MM.1S (cell line): Measurements from ENCODE around the gene PYM1.

Experiments used
- DNase-seq: peaks from one replicate; pipeline ENCODE4 v3.0.0-alpha.2; 2015
- H2AFZ ChIP-seq: fragments of 300-600 bp; sonication (generic); 2 replicates; pipeline ENCODE4 v1.6.0; 2016; ENCODE audit warnings: antibody characterized with exemption, low read length
- H3F3A ChIP-seq: fragments of 300-600 bp; sonication (generic); 2 replicates; pipeline ENCODE4 v1.6.1; 2016; ENCODE audit warnings: mild to moderate bottlenecking, antibody characterized with exemption, low read length, moderate library complexity, mixed read lengths; ENCODE audit not compliant: insufficient read depth
- H3K27ac ChIP-seq: fragments of 300-600 bp; sonication (generic); 2 replicates; pipeline ENCODE4 v1.5.1; 2016; ENCODE audit warnings: mild to moderate bottlenecking, low read length
- H3K27me3 ChIP-seq: fragments of 300-600 bp; sonication (generic); replicated peaks from 2 replicates; pipeline ENCODE4 v1.6.0; 2016; ENCODE audit warnings: low read length; ENCODE audit not compliant: insufficient read depth
- H3K36me3 ChIP-seq: fragments of 300-600 bp; sonication (generic); replicated peaks from 2 replicates; pipeline ENCODE4 v1.6.1; 2016; ENCODE audit warnings: mild to moderate bottlenecking, low read length, mixed read lengths; ENCODE audit not compliant: insufficient read depth
- H3K4me1 ChIP-seq: fragments of 300-600 bp; sonication (generic); 2 replicates; pipeline ENCODE4 v1.6.1; 2016; ENCODE audit warnings: low read length, mixed read lengths
- H3K4me2 ChIP-seq: fragments of 300-600 bp; sonication (generic); 2 replicates; pipeline ENCODE4 v1.6.0; 2016; ENCODE audit warnings: low read depth, low read length
- H3K4me3 ChIP-seq: fragments of 300-600 bp; sonication (generic); 2 replicates; pipeline ENCODE4 v1.5.1; 2016; ENCODE audit warnings: low read length, mixed read lengths
- H3K79me2 ChIP-seq: fragments of 300-600 bp; sonication (generic); 2 replicates; pipeline ENCODE4 v1.6.1; 2016; ENCODE audit warnings: mixed run types, low read length, mixed read lengths
- H3K9ac ChIP-seq: fragments of 300-600 bp; sonication (generic); 2 replicates; pipeline ENCODE4 v1.6.1; 2016; ENCODE audit warnings: low read length, mixed read lengths
- H3K9me2 ChIP-seq: fragments of 300-600 bp; sonication (generic); replicated peaks from 2 replicates; pipeline ENCODE4 v1.6.1; 2016; ENCODE audit warnings: mild to moderate bottlenecking, low read length, mixed read lengths; ENCODE audit not compliant: insufficient read depth
- H3K9me3 ChIP-seq: fragments of 300-600 bp; sonication (generic); replicated peaks from 2 replicates; pipeline ENCODE4 v1.6.1; 2016; ENCODE audit warnings: mild to moderate bottlenecking, low read length, mixed read lengths; ENCODE audit not compliant: insufficient read depth
- H4K20me1 ChIP-seq: fragments of 300-600 bp; sonication (generic); 2 replicates; pipeline ENCODE4 v1.6.1; 2016; ENCODE audit warnings: mild to moderate bottlenecking, low read length, moderate library complexity, mixed read lengths; ENCODE audit not compliant: insufficient read depth
- CTCF ChIP-seq: fragments of 300-600 bp; sonication (generic); IDR thresholded peaks from 2 replicates; pipeline ENCODE4 v1.5.1; 2016; ENCODE audit warnings: antibody characterized with exemption, low read length, mixed read lengths
- EZH2 ChIP-seq: fragments of 300-600 bp; sonication (generic); optimal IDR thresholded peaks from 2 replicates; pipeline ENCODE3; 2017; ENCODE audit warnings: low read depth, mild to moderate bottlenecking, antibody characterized with exemption, low read length, mixed read lengths
- EZH2phosphoT487 ChIP-seq: fragments of 300-600 bp; sonication (generic); IDR thresholded peaks from 2 replicates; pipeline ENCODE4 v1.6.1; 2018; ENCODE audit warnings: antibody characterized with exemption, low read length

Gene PYM1

GRCh38 chr12:55909513-55909884, 18.2 kb downstream of the PYM1 start:
- DNase-seq = no peak
- H4K20me1 ChIP-seq = no peaks in the 10 kb centered on the region
- H3K4me1 ChIP-seq = no peaks in the 10 kb centered on the region
- H3K4me2 ChIP-seq = no peak overlapping the region
- H3K36me3 ChIP-seq = no peaks in the 10 kb centered on the region
- no peak overlapping the region for H2AFZ ChIP-seq
- no peaks in the 10 kb centered on the region for H3F3A ChIP-seq
- no peak overlapping the region for H3K9ac ChIP-seq
- no peak overlapping the region for H3K4me3 ChIP-seq
- no peaks in the 10 kb centered on the region for H3K9me3 ChIP-seq
- peaks cover 16% of the 10 kb centered on the region; the same call in 1 of the 2 replicates for H3K79me2 ChIP-seq
- no peak for TF ChIP-seq CTCF
- TF ChIP-seq EZH2 = no peak
- TF ChIP-seq EZH2phosphoT487 = no peak
- H3K9me2 ChIP-seq = no peaks in the 10 kb centered on the region
- H3K27me3 ChIP-seq = no peaks in the 10 kb centered on the region
- H3K27ac ChIP-seq = no peak overlapping the region

GRCh38 chr12:55908726-55909512, 18.8 kb downstream of the PYM1 start:
- Histone ChIP-seq H3K79me2 (peaks cover 10% of the 10 kb centered on the region; the same call in 1 of the 2 replicates), H4K20me1 (no peaks in the 10 kb centered on the region), H3K4me2 (no peak overlapping the region), H3K4me1 (no peaks in the 10 kb centered on the region), H3K36me3 (no peaks in the 10 kb centered on the region), H3F3A (no peaks in the 10 kb centered on the region), H3K9me3 (no peaks in the 10 kb centered on the region), H3K4me3 (no peak overlapping the region), H3K27me3 (no peaks in the 10 kb centered on the region), H3K27ac (no peak overlapping the region), H3K9ac (no peak overlapping the region), H3K9me2 (no peaks in the 10 kb centered on the region), H2AFZ (no peak overlapping the region)
- DNase-seq = no peak
- no peak for TF ChIP-seq CTCF
- TF ChIP-seq EZH2 = no peak
- TF ChIP-seq EZH2phosphoT487 = no peak

- Histone ChIP-seq H3K4me3 (no peak overlapping the region), H3K36me3 (no peaks in the 10 kb centered on the region), H3K9ac (no peak overlapping the region), H3K9me3 (no peaks in the 10 kb centered on the region), H3K27me3 (no peaks in the 10 kb centered on the region), H3F3A (no peaks in the 10 kb centered on the region), H2AFZ (no peak overlapping the region), H4K20me1 (no peaks in the 10 kb centered on the region), H3K79me2 (no peaks in the 10 kb centered on the region), H3K27ac (no peak overlapping the region), H3K9me2 (no peaks in the 10 kb centered on the region), H3K4me2 (no peak overlapping the region), H3K4me1 (no peaks in the 10 kb centered on the region)
- TF ChIP-seq EZH2 (no peak), EZH2phosphoT487 (no peak), CTCF (no peak)
- no peak for DNase-seq
Observed at GRCh38 chr12:55906056-55906455, 21.6 kb downstream of the PYM1 start.
